ENCODE data around the gene SPPL2B.

- no peak for TF ChIP-seq EZH2 (optimal IDR thresholded peaks at IDR 0.05; ENCODE audit: low read depth, low read length)
- no peak for TF ChIP-seq CTCF (IDR thresholded peaks at IDR 0.05; ENCODE audit: low read length)
- no peak for TF ChIP-seq EZH2phosphoT487 (IDR thresholded peaks at IDR 0.05; ENCODE audit: low read length)
Observed at GRCh38 chr19:2339644-2340310, 11.3 kb downstream of the SPPL2B start.

Data from MM.1S (cell line).